Dermis blood vessel endothelial cell (primary cell): ENCODE data around the gene JADE3. TPM values are rescaled to one million over a fixed set of nuclear protein-coding genes. Genes with fewer than 3 reads are reported as not detected.

Experiments
- DNase-seq: peaks from one replicate; pipeline ENCODE4 v3.0.0; 2010
- total RNA-seq: library from RNA; depleted of rRNA; stranded (reverse); fragments of >200 nt; gene quantifications from 2 replicates; pipeline ENCODE4 v1.2.3, GENCODE V29; 2014

The JADE3 gene
- 10.9 and 17.5 TPM in 2 replicates for total RNA-seq

DNA sequence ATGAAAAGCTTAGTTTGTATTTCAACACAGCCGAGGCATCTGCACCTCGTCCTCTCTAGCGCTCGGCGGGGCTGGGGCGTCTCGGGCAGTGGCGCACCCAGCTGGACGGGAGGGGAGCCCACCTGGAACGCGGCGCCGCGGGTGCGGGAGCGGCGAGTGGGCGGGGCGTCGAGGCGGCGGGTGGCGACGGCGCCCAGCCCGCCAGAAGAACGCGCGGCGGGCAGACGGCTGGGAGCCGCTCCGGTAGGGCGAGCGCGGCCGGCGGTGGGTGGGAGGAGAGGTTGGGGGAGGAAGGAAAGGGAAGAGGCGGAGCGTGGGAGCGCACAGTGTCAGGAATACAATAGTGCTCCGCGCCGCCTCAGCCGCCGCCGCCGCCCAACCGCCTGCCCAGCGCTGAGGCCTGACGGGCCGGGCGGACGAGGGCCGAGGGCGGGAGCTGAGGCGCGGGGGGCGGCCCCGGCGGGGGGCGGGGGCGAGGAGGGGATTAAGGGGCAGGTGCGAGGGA is at the start of gene JADE3:
Gene JADE3 (plus strand): TSS at position 324 of the 505 bp plus-strand sequence. CDS start 72,474 bp downstream, outside the sequence.
- DNase-seq = peak; percentile 78

DNA sequence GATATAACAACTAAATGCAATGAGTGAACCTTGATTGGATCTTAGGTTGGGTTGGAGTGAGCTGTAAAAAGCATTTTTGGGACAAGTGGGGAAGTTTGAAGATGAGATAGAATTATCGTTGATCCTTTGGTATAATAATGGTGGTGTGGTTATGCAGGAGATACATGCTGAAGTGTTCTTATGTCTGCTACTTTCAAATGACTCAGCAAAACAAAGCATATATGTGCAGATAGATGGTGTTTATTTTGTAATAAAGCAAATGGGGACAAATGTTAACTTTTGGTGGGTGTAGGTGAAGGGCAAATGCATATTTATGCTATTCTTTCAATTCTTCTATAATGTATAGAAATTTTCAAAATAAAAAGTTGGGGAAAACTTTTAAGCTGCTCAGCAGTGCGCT is 49.1 kb upstream of the JADE3 start:
- DNase-seq = no peak

DNA sequence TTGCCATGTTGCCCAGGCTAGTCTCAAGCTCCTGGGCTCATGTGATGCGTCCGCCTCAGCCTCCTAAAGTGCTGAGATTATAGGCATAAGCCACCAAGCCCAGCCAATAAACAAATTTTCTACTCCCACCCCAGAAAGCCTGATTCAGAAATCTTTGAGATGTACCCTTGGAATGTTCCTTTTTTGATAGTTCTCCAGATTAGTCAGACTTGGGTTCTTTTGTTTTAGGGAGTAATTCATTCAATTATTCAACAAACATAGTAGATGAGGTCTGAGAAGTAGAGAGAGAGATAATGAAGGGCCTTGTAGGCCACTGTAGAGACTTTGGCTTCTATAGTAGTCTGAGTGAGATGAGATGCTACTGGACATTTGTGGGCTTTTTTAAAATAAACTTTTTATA is 47.6 kb upstream of the JADE3 start:
- no peak for DNase-seq

DNA sequence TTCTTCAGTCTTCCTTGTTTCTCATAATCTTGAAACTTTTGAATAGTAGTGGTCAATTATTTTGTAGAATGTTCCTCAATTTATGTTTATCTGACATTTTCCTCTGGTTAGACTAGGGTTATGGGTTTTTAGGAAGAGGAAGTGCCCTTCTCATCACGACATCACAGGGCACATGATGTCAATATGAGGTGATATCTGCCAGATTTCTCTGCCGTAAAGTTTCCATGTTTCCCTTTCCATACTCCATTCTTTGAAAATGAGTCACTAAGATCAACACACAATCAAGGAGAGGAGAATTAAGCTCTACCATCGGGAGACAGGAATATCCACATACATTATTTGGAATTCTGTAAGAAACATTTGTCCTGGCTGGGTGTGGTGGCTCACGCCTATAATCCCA is 46.9 kb upstream of the JADE3 start:
- peak; percentile 70 for DNase-seq

DNA sequence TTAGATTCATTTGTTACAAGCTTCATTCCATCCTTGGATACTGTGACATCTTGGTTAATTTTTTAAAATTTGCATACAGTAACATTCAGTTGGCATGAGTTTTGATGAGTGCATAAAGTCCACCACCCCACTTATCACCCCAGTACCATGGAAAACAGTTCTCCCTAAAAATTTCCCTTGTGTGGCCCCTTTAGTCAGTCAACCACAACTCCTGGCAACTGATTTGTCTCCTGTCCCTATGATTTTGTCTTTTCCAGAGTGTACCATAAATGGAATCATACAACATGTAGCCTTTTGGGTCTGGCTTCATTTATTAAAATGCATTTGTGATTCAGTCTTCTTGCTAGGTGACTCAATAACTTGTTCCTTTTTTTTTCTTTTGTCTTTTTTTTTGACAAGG is 45.5 kb upstream of the JADE3 start:
- no peak for DNase-seq

DNA sequence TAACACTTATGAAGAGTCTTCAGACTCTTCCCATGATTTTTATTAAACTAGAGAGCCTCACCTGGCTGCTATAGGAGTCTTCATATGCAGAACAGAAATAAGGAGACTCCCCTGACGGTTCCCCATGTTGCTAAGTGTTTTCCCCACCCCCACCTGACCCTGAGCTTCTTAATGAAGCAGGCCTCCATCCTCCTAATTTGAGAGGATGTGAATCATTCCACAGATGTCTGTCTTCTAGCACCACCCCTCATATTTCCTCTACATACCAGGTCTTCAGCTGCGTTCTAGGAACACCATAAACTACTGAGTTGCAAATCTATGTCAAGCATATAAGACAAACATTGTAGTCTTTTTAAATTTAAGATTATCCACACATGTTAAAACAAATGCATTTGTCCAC is 38.5 kb upstream of the JADE3 start:
- DNase-seq = peak; percentile 60

DNA sequence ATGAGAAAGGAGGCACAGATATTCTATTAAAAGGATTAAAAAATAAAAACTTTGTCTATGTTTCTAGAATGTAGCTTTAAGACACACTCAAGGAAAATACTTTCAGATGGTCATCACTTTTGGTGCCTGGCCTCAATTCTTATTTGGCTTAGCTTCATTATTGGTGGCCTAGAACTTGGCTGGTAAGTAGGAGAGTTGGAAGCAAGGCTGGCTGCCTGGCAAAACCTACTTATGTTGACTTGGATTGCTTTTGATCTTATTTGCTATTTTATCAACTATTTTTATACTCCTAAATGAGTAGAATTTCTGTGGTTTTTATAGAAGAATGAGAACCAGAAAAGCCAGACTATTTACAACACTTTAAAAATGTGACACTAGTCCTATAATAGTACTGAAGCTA is 35.3 kb upstream of the JADE3 start:
- DNase-seq = no peak

DNA sequence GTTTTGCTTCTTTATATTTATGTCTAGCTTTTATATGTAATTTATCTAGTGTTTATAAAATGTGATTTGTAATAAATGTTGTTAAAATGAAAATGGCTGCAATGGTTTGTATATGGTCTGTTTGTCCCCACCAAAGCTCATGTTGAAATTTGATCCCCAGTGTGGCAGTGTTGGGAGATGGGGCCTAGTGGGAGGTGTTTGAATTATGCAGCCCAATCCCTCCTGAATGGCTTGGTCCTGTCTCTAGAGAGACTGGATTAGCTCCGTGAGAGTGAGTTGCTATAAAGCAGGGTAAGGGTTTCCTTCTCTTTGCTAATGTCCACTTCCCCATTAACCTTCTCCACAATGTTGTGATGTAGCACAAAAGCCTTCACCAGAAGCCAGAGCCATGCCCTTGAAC is 30.0 kb upstream of the JADE3 start:
- DNase-seq = no peak

DNA sequence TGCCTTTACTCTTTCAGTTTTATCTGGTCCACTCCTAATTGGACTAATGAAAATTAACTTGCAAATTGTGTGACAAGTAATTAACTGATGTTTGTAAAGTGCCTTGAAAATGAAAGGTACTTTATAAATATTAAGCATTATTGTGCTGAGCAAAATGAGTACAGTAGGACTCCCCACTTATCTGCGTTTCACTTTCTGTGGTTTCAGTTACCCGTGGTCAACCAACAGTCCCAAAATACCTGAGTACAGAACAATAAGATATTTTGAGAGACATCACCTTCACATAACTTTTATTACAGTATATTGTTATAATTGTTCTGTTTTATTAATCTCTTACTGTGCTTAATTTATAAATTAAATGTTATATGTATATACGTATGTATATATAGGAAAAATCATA is 27.4 kb upstream of the JADE3 start:
- no peak for DNase-seq

DNA sequence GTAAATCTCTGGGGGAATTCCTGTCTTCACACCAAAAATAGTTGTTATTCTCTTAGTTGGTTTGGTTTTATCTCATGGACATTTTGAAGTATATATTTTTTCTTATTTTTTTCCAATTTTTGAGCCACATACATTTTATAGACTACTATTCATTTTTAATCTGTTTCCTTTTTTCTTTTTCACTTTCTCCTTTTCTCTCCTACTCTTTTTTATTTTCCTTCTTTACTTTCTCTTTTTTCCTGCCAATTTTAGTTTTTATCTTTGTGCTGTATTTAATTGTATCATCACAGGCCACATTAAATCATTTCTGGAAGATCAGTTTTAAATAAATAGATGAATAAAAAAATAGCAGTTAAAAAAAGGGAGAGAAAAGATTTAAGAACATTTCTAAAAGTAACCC is 14.0 kb upstream of the JADE3 start:
- DNase-seq = no peak

DNA sequence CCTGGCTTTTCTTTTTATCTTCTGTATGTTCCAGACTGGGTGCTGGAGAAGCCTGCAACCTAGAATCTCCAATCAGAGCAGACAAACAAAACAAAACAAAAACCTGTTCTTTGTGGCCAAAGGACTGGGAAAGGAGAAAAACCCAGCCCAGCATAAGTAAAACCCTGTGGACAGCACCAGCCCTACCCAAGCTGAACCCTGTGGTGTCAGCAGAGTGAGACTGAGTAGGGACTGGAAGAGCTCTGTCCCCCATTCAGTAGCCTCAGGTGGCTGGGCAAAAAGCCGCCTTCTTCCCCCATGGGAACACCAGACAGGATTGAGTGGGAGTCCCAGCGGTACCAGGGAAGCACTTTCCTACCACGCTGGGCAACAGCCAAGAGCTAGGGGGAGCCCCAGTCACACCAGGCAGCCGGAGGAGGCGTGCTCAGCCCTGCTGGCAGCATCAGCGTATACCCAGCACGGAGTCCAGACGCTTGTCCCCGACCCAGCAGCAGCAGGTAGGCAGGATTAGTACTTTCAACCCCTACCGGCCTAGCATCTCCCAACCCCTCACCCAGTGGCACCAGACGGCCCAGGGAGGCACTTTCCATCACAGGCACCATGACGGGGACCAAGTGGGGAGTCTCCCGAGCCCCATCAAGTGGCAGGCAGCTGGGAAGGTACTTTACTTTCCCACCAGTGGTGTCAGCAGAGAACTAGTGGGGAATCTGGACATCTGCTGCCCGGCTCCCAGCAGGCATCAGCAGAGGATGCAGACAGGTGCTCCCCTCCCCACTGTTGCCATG is 8.6 kb upstream of the JADE3 start:
- DNase-seq = peak; percentile 81

DNA sequence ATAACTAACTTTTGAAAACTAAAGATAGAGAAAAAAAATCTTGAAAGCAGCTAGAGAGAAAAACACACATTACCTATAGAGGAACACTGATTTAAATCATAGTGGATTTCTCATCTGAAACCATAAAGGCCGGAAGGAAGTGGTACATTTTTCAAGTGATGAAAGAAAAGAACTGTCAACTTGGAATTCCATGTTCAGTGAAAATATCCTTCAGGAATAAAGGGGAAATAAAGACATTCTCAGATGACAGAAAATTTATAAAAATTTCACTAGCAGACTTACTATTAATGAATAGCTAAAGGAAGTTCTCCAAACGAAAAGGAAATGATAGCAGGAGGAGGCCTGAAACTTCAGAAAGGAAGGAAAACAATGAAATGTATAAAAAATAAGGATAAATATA is 7.6 kb upstream of the JADE3 start:
- peak; percentile 9 for DNase-seq

DNA sequence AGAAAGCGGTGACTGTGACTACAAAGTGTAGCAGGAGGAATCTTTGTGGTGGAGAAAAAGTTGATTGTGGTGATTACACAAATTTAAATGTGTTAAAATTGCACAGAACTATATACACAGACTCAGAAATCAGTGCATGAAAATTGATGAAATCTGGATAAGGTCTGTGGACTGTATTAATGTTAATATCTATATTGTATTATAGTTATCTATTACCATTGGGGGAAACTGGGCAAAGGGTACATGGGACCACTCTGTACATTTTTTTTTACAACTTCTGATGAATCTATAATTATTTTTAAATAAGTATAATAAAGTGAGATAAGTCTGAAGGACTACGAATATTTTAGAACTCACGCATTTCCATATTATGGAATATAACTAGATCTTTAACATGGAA is 1.8 kb upstream of the JADE3 start:
- no peak for DNase-seq

DNA sequence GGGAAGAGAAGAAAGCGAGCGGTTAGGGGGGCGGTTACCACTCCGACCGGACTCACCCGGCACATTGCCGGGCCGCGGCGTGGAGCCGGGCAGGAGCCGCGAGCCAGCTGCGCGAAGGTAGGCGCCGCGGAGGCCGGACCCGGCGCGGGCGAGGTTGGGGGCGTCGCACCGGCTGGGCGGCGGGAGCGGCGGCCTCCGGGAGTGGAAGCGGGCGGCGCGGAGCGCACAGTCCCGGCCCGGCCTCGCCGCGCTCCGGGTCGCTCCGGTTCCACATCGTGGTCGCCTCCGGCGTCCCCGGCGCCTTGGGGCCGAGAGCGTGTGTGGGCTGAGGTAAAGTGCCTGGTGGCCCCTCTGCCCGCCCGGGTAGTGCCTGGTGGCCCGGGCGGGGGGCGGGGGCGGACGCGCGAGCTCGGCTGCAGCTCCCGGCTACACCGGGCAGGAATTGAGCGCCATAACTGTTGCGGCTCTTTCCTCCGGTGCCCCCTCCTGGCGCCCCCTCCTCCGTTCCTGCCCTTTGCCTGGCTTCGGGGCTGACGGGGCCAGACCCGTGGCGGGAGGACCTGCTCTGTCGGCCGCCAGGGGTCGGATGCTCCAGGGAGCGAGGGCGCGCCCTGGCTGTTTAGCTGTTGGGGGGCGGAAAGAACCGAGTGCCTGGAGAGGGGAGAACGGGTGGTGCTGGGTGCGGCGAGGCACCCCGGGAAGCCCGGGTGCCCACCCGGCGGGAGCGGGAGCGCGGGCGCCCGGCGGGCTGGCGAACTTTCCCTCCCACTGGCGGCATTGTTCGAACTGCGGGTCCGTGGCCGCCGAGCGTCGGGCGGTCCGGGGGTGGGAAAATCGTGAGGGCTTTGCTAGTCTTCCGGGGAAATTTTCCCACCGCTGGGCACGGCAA is 626 bp downstream of the JADE3 start:
- DNase-seq = peak; percentile 61

DNA sequence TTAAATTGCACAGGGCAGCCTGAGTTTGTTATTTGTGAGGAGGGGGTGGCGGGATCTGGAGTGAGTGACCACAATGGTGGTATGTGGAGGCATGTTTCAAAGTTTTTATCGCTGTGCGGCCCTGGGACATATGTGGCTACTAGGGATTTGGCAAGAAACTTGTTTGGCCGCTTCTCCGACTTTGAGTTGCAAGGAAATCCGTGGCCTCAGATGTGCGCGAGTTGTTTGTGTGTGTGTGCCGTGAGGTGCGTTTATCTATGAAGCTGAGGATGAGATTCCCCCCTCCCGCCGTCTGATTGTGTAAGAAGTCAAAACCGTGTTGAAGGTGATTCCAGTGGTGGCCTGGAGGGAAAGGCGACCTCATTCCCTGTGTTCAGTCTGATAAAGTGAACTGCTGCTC is 1.4 kb downstream of the JADE3 start:
- peak; percentile 32 for DNase-seq

DNA sequence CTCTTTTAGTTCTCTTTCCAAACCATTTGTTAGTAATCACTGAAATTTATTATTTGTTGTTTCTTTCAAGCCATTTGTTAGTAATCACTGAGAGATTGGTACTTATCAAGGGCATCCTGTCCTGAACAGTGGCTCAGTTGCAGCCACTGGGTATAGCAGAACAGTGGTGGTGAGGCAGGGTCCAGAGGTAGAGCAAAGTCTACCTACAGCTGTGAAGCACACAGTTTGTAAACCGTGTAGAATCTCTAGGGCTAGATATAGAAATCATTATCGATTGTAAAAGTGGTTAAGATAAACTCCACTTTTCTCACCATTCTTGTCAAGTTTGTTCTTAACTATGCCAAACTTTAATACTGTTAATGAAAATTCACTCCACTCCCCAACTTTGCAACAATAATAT is 4.1 kb downstream of the JADE3 start:
- no peak for DNase-seq

DNA sequence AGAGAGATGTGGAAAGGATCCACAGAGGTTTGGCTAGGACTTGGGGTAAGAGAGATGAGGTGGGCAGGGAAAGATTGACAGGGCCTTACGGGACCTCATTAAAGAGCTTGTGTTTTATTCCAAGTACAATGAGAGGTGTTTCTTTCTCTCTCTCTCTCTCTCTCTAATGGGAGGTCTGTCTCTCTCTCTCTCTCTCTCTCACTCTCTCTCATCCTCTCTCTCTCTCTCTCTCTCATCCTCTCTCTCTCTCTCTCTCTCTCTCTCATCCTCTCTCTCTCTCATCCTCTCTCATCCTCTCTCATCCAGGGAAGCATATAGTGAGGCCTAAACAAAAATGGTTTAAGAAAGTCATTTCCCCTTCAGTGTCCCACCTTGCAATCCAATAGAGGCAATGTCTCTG is 5.4 kb downstream of the JADE3 start:
- no peak for DNase-seq

DNA sequence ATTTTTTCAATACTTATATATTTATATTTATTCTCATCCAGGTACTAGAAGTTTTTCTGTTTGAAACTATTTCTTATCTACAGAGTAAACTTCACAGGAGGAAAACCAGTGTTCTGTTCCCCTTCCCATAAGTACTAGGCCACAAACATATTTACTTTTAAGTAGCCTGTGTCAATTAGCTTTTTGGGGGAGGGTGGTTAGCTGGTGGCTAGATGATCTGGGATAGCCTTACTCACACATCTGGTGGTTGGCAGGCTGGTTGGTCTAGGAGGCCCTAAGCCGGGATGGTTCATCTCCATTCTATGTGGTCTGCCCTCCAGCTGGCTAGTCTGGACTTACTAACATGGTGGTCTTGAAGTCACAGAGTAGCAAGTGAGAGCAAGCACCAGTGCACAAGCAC is 6.2 kb downstream of the JADE3 start:
- DNase-seq = no peak

DNA sequence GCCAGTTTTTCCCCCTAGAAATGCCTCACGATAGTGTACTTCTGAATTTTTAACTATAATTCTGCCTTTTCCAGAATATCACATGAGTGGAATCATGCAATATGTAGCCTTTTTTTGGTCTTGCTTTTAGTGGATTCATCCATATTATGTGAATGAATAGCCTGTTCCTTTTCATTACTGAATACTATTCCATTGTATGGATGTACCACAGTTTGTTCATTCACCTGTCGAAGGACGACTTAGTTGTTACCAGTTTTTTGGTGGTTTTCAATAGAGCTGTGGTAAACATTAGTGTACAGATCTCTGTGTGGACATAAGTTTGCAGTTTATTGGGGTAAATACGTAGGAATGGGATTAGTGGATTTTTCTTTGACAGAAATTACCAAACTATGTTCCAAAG is 8.0 kb downstream of the JADE3 start:
- no peak for DNase-seq

DNA sequence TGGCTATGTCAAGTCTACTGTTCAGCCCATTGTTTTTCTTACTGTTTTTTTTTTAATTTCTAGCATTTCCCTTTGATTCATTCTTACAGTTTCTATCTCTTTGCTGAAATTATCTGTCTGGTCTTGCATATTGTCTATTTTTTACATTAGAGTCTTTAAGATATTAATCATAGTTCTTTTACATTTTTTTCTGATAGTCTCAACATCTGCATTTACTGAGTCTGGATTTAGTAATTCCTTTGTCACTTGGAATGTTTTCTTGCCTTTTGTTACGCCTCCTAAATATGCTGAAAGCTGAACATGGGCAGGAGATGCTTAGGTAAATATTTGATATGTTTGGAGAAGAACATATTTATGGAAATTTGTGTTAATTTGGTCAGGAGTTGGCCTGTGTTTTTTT is 10.4 kb downstream of the JADE3 start:
- DNase-seq = no peak

DNA sequence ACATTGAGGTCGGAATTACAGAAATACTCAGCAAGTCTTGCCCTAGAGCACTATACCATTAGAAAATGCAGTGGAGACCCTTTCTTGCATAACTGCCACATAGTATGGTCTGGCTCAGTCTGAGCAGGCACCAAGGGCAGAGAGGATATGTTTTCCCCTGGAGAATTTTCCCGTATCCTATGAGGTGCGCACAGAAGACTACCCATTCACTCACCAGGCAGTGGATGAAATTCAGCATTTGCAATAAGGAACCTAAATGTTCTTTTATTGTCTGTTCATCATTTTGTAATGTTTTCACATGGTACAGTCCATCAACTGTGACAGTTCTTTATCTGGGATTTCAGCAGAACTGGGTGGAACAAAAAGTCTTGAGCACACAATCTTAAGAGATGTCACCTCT is 15.5 kb downstream of the JADE3 start:
- no peak for DNase-seq

DNA sequence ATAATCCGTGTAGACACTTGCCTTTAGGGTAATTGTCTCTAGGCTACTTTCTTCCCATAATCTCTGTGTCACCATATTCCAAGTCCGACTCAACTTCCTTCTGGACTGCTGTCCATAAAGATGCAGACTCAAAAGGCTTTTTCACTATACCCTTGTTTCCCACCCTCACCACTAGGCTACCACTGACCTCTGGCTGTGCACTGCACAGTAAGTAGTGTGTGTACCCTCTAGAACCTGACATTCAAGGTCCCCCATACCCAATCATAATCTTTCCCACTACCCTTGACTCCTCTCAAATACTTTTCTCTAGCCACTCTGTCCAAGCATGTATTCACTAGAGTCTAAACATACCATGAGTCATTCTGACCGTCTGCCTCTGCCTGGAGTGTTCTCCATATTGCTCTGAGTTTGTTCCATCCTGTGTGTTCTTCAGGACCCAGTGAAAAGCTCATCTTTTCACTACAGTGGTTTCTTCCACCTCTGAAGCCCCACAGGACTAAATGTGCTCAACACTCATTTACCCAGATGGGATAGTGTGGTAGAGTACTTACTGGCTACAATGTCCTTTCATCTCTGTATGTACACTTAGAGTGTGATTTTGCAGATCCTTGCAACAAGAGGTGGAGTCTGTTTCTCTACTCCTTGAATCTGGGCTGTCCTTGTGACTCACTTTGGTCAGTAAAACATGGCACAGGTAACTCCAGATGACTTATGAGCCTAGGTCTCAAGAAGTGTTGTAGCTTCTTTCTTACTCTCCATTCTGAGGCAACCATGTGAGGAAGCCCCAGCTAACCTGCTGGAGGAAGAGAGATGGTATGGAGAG is 17.4 kb downstream of the JADE3 start:
- DNase-seq = peak; percentile 37

DNA sequence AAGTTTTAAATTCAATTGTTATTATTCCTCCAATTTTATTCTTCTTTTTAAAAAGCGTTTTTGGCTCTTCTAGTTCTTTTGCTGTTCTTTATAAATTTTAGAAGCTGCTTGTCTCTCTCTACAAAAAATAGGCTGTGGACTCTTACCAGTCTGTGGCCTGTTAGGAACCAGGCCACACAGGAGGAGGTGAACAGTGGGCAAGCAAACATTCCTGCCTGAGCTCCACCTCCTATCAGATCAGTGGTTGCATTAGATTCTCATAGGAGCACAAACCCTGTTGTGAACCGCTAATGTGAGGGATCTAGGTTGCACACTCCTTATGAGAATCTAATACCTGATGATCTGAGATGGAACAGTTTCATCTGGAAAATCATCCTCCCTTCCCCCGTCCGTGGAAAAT is 23.1 kb downstream of the JADE3 start:
- no peak for DNase-seq
